ENCODE measurements around the gene TFE3.
"Not testable (repeated sequence)": the region's sequence is repeated elsewhere in the genome, so short reads cannot be mapped to it uniquely, and the experiment has no call there.

The TFE3 gene

GRCh38 chrX:48999030-48999429 lies 44.1 kb downstream of the TFE3 start:
- DNase-seq, result no peak

GRCh38 chrX:48998391-48998790 lies 44.8 kb downstream of the TFE3 start:
- no peak for DNase-seq

GRCh38 chrX:48997865-48998264 lies 45.3 kb downstream of the TFE3 start:
- no peak for DNase-seq

GRCh38 chrX:48997455-48997854 lies 45.7 kb downstream of the TFE3 start:
- no peak for DNase-seq

GRCh38 chrX:48996969-48997368 lies 46.2 kb downstream of the TFE3 start:
- DNase-seq, result no peak

GRCh38 chrX:48992341-48992740 lies 50.8 kb downstream of the TFE3 start:
- no peak for DNase-seq

- DNase-seq, result no peak
Observed at GRCh38 chrX:48989483-48989882, 53.7 kb downstream of the TFE3 start.

- no peak for DNase-seq
Observed at GRCh38 chrX:48983896-48984295, 59.3 kb downstream of the TFE3 start.

GRCh38 chrX:48983081-48983480 lies 60.1 kb downstream of the TFE3 start:
- DNase-seq, result no peak

- no peak for DNase-seq
Observed at GRCh38 chrX:48981178-48981577, 62.0 kb downstream of the TFE3 start.

- DNase-seq, result not testable (repeated sequence)
Observed at GRCh38 chrX:48980341-48980740, 62.8 kb downstream of the TFE3 start.
